HepG2 (cell line): ENCODE results near the gene PRPF38B. TPM values are rescaled to one million over a fixed set of nuclear protein-coding genes. Genes with fewer than 3 reads are reported as not detected.

ENCODE experiments used
- ATAC-seq: fragments of 200-7000 bp; cut with Tn5 transposase; 3 replicates; pipeline ENCODE4 v1.9.1; 2020; ENCODE audit warnings: mild to moderate bottlenecking, moderate library complexity
- BruUV-seq: library from RNA; stranded (reverse); fragments of 400-500 nt; replicated peaks from 2 replicates; lab custom pipeline; 2021; lab: Mats Ljungman, UMichigan
- CTCF ChIA-PET: fragments of 300-600 bp; formaldehyde crosslinking; extraction: SDS; loops from one replicate; lab custom pipeline; 2021; ENCODE audit warnings: low total read pairs, inconsistent platforms, low intra/inter-chr PET ratio; lab: Yijun Ruan, JAX
- POLR2A ChIA-PET: fragments of 350-600 bp; sonication (Branson Sonifier 250); formaldehyde crosslinking; loops from one replicate; lab custom pipeline; 2020; ENCODE audit warnings: antibody characterized with exemption, inconsistent platforms; lab: Yijun Ruan, JAX
- DNase-seq: peaks from one replicate; pipeline ENCODE4 v3.0.0-alpha.2; 2015; ENCODE audit warnings: low spot score
- FAIRE-seq: peaks from 3 replicates; lab custom pipeline; 2011; peaks lifted over from hg19 to GRCh38; lab: Jason Lieb, UNC
- H2AFZ ChIP-seq: one replicate; pipeline ENCODE4 v1.6.1; 2011; ENCODE audit warnings: low read length, inconsistent platforms
- H3K27ac ChIP-seq: fragments of 300-600 bp; 3 replicates; pipeline ENCODE4 v1.8.0; 2011; ENCODE audit warnings: mixed run types, mild to moderate bottlenecking, mixed read lengths, low read length, inconsistent platforms; ENCODE audit not compliant: insufficient read depth; ENCODE audit errors: extremely low read length
- H3K27me3 ChIP-seq, 2 experiments: fragments of 200-600 bp in 1 of 2; 2 replicates in 1 of 2; 3 replicates in 1 of 2; pipeline versions ENCODE4 v1.6.0 to v1.8.0; 2011; ENCODE audit warnings: low read length in 2 of 2, mild to moderate bottlenecking in 2 of 2, moderate library complexity in 2 of 2, inconsistent platforms in 1 of 2; ENCODE audit not compliant: insufficient read depth in 2 of 2, control insufficient read depth in 1 of 2
- H3K36me3 ChIP-seq, 2 experiments: fragments of 200-600 bp in 1 of 2; replicated peaks in 1 of 2; 2 replicates in 1 of 2; 3 replicates in 1 of 2; pipeline versions ENCODE4 v1.5.1 to v1.8.0; 2011; ENCODE audit warnings: low read length in 2 of 2, inconsistent platforms in 1 of 2; ENCODE audit not compliant: insufficient read depth in 2 of 2, control insufficient read depth in 1 of 2
- H3K4me1 ChIP-seq: 2 replicates; pipeline ENCODE4 v1.5.1; 2012; ENCODE audit warnings: low read length, inconsistent platforms; ENCODE audit not compliant: insufficient read depth
- H3K4me2 ChIP-seq: 2 replicates; pipeline ENCODE4 v1.6.0; 2011; ENCODE audit warnings: low read depth, low read length, inconsistent platforms
- H3K4me3 ChIP-seq, 3 experiments: fragments of 200-600 bp in 1 of 3; sonication (generic), shearing (Covaris generic) in 1 of 3; replicated peaks in 1 of 3; 2 replicates each; pipeline ENCODE4 v1.5.1; 2011 to 2016; ENCODE audit warnings: low read length in 3 of 3, inconsistent platforms in 2 of 3, low read depth in 2 of 3, mild to moderate bottlenecking in 2 of 3, control low read depth in 1 of 3, mixed read lengths in 1 of 3; ENCODE audit not compliant: insufficient read depth in 1 of 3
- H3K79me2 ChIP-seq: one replicate; pipeline ENCODE4 v1.6.1; 2011; ENCODE audit warnings: low read length, inconsistent platforms; ENCODE audit not compliant: insufficient read depth
- H3K9ac ChIP-seq: 2 replicates; pipeline ENCODE4 v1.6.0; 2011; ENCODE audit warnings: mild to moderate bottlenecking, low read depth, low read length, inconsistent platforms; ENCODE audit not compliant: insufficient read depth
- H3K9me3 ChIP-seq: 2 replicates; pipeline ENCODE4 v1.5.1; 2012; ENCODE audit warnings: mild to moderate bottlenecking, low read length
- H4K20me1 ChIP-seq: 2 replicates; pipeline ENCODE4 v1.6.0; 2011; ENCODE audit warnings: inconsistent platforms, mild to moderate bottlenecking, low read length, moderate library complexity; ENCODE audit not compliant: insufficient read depth
- ATF3 ChIP-seq: sonication (generic); formaldehyde crosslinking; IDR thresholded peaks from 2 replicates; pipeline ENCODE4 v1.4.0; 2020; ENCODE audit warnings: missing genetic modification reagents
- GATAD1 ChIP-seq: IDR thresholded peaks from 2 replicates; pipeline ENCODE4 v1.6.1; 2016; ENCODE audit warnings: missing genetic modification reagents, missing compliant biosample characterization
- HBP1 ChIP-seq: IDR thresholded peaks from 2 replicates; pipeline ENCODE4 v1.6.1; 2016; ENCODE audit warnings: low read depth, control low read depth
- SP2 ChIP-seq: sonication (generic); formaldehyde crosslinking; IDR thresholded peaks from 2 replicates; pipeline ENCODE4 v1.5.1; 2020; ENCODE audit warnings: mild to moderate bottlenecking, missing genetic modification reagents
- THRA ChIP-seq: sonication (generic); formaldehyde crosslinking; IDR thresholded peaks from 2 replicates; pipeline ENCODE4 v1.4.0; 2020; ENCODE audit warnings: missing genetic modification reagents, borderline replicate concordance
- YEATS2 ChIP-seq: sonication (generic); formaldehyde crosslinking; IDR thresholded peaks from 2 replicates; pipeline ENCODE4 v1.4.0; 2020; ENCODE audit warnings: missing genetic modification reagents, borderline replicate concordance
- ZFP1 ChIP-seq: IDR thresholded peaks from 2 replicates; pipeline ENCODE4 v1.6.1; 2016
- ZFP91 ChIP-seq: sonication (generic); formaldehyde crosslinking; IDR thresholded peaks from 2 replicates; pipeline ENCODE4 v1.9.0; 2022; ENCODE audit warnings: missing genetic modification reagents, mild to moderate bottlenecking, borderline replicate concordance
- ZNF143 ChIP-seq: sonication (generic); formaldehyde crosslinking; IDR thresholded peaks from 2 replicates; pipeline ENCODE4 v1.4.0; 2020; ENCODE audit warnings: missing genetic modification reagents
- ZNF318 ChIP-seq: sonication (generic); formaldehyde crosslinking; IDR thresholded peaks from 2 replicates; pipeline ENCODE4 v1.4.0; 2020; ENCODE audit warnings: mild to moderate bottlenecking, missing genetic modification reagents
- ZNF451 ChIP-seq: sonication (generic); formaldehyde crosslinking; IDR thresholded peaks from 2 replicates; pipeline ENCODE4 v1.5.0; 2020; ENCODE audit warnings: mild to moderate bottlenecking, missing genetic modification reagents
- ZNF883 ChIP-seq: sonication (generic); formaldehyde crosslinking; IDR thresholded peaks from 2 replicates; pipeline ENCODE4 v1.5.1; 2020; ENCODE audit warnings: mild to moderate bottlenecking, missing genetic modification reagents; ENCODE audit errors: not compliant biosample characterization
- whole genome bisulfite sequencing: methylation state at CpG from one replicate; pipeline ENCODE4 v1.1.6; 2017; ENCODE audit warnings: low lambda C conversion rate; 5-methylcytosine and 5-hydroxymethylcytosine counted together
- in situ Hi-C: cut with HindIII; loops from 2 replicates; pipeline ENCODE4 v1.10.0; 2017; ENCODE audit warnings: low pct_unique_long_range_greater_than_20kb; ENCODE audit not compliant: extremely low pct_ligation_motif_present
- intact Hi-C: fragments of 100-400 bp; cut with micrococcal nuclease; formaldehyde crosslinking; loops from one replicate; pipeline ENCODE4 v1.10.0; 2022; ENCODE audit not compliant: unreplicated experiment
- polyA plus RNA-seq, 8 experiments: library from polyadenylated mRNA; depleted of rRNA in 3 of 8; stranded (reverse) in 7 of 8; unstranded in 1 of 8; fragments of >200 nt; fragmentation: Illumina TruSeq in 4 of 8; extraction: Trizol in 4 of 8; gene quantifications; 2 replicates each; pipeline versions ENCODE4 v1.2.1 to v1.2.3, GENCODE V29; 2011 to 2016; ENCODE audit warnings: low read depth in 4 of 8, missing spikeins in 1 of 8, mixed read lengths in 1 of 8; ENCODE audit not compliant: insufficient read depth in 1 of 8
- total RNA-seq, 5 experiments: library from RNA; depleted of rRNA; stranded (reverse); fragments of >200 nt; fragmentation: Illumina TruSeq; extraction: Trizol; gene quantifications; 2 replicates each; pipeline ENCODE4 v1.2.3, GENCODE V29; 2016; ENCODE audit warnings: low read depth in 1 of 5

PRPF38B gene
- total and polyA plus RNA-seq, 2 of the 13 experiments (the other 11 are each of a cell fraction or from before 2014, with no cell fraction given) = 25.7 to 29.7 TPM

GRCh38 chr1:108685529-108685928, 6.6 kb upstream of the PRPF38B start:
- Histone ChIP-seq H2AFZ (no peak overlapping the region), H3K79me2 (no peaks in the 10 kb centered on the region), H4K20me1 (no peaks in the 10 kb centered on the region), H3K9me3 (no peaks in the 10 kb centered on the region), H3K4me2 (no peak overlapping the region), H3K27ac (no peak overlapping the region), H3K9ac (no peak overlapping the region), H3K4me1 (peaks cover 24% of the 10 kb centered on the region), H3K4me3 (no peak overlapping the region), H3K27me3 (peaks cover 0 to 3% of the 10 kb centered on the region in 2 experiments; a peak in 1 of 5 replicates), H3K36me3 (no peaks in the 10 kb centered on the region)
- intact Hi-C loops (no loop called here), in situ Hi-C loops (no loop called here)
- ChIA-PET POLR2A (no interaction called here), CTCF (no interaction called here)
- no TSS peak for BruUV-seq
- 3% methylated on average over 1 of the region's 1 CpG for WGBS
- DNase-seq (no peak), FAIRE-seq (no peak), ATAC-seq (no peak)
- no peak for TF ChIP-seq GATAD1
- TF ChIP-seq ZNF883 (CRISPR knock-in tag) = no peak
- no peak for TF ChIP-seq SP2 (CRISPR knock-in tag)
- no peak for TF ChIP-seq HBP1
- no peak for TF ChIP-seq THRA (CRISPR knock-in tag)
- TF ChIP-seq ZNF451 (CRISPR knock-in tag) = no peak
- no peak for TF ChIP-seq YEATS2 (CRISPR knock-in tag)
- TF ChIP-seq ATF3 (CRISPR knock-in tag) = no peak
- no peak for TF ChIP-seq ZNF318
- no peak for TF ChIP-seq ZFP91 (CRISPR knock-in tag)
- TF ChIP-seq ZNF143 (CRISPR knock-in tag) = no peak
- no peak for TF ChIP-seq ZFP1 (CRISPR knock-in tag)
